NCI-H1436 (cell line): ENCODE data around the gene MSI1.

Source experiments
- DNase-seq: peaks from one replicate; lab custom pipeline; 2025; lab: John Stamatoyannopoulos, UW

Gene MSI1

DNA sequence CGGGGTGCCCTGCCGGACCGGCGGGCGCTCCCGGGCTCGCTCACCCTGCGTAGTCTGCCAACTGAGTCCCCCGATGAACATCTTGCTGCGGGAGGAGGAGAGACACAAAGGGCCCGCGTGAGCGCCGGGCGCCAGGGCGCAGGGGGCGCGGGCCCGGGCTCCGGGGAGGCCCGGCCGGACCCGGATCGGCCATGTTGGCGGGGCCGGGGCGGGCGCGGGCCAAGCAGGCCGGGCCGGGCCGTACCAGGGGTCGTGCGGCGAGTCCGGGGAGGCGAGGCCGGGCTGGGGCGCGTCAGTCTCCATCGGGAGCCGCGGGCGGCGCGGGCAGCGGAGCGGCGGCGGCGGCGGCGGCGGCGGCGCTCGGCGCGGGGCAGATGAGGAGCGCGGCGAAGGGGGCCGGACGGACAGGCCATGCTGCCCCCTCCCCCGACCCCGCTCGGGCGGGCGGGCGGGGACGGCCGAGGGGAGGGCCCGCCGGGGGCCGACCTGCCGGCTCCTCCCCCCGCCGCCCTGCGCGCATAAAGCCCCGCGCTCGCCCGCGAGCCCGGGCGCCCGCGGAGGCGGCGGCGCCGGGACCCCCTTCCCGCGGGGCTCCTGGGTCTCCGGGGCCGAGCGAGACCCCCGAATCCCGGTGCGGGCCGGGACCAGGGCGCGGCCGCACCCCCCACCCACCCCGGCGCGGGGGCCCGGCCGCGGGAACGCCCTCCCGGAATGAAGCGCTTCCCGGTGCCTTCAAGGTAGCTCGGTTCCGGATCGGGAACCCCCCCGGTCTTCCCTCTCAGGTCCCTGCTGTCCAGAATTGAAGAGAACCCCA, at the start of gene MSI1:
MSI1 (minus strand) TSS at position 376 of the 814 bp plus-strand sequence; CDS start at position 303, 73 bp downstream.
- DNase-seq, result no peak

DNA sequence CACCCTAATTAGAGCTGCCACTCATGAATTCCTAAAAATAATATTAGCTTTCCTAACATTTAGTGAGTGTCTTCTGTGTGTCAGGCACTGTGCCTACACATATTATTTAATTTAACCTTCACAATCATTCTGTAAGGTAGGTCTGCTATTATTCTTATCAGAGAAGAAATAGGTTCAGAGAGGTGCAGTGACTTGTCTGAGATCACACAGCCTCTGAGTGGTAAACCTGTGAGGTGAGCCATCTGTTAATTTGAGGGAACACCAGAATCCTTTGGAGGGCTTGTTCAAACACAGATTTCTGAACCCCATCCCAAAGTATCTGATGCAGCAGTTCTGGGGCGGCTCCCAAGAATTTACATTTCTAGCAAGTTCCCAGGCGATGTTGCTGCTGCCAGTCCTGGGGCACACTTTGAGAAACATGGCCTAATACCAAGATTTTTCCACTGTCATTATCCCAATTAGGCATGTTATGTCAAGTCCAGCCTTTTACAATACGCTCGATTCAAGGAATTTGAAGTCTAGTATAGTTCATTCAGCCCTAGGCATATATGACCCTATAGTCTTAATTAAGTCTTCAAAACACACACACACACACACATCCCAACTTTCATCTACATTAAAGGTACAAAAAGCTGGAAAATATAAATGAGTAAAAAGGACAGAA, 49.1 kb upstream of the MSI1 start:
- DNase-seq, result no peak

DNA sequence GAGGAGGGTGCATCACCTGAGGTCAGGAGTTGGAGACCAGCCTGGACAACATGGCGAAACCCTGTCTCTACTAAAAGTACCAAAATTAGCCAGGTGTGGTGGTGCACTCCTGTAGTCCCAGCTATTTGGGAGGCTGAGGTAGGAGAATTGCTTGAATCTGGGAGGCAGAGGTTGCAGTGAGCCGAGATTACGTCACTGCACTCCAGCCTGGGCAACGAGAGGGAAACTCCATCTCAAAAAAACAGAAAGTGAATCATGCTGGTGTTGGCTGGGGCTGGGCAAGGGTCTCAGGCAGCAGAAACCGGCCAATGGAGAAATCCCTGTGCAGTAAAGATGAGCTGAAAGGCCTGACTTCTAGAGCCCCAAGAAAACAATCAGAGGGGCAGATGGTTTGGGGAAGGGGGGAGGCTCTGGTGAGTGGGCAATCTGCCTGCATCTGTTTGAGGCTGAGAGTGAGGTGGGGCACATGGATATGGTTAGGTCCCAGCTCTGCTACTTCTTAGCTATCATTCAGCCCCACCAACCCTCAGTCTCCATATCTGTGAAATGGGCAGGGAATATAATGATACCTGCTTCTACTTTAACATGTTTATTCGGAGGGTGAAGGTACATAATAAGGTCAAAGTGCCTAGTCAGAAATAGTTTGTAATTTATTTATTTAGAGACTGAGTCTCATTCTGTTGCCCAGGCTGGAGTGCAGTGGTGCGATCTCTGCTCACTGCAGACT, 47.7 kb upstream of the MSI1 start:
- DNase-seq, result no peak

DNA sequence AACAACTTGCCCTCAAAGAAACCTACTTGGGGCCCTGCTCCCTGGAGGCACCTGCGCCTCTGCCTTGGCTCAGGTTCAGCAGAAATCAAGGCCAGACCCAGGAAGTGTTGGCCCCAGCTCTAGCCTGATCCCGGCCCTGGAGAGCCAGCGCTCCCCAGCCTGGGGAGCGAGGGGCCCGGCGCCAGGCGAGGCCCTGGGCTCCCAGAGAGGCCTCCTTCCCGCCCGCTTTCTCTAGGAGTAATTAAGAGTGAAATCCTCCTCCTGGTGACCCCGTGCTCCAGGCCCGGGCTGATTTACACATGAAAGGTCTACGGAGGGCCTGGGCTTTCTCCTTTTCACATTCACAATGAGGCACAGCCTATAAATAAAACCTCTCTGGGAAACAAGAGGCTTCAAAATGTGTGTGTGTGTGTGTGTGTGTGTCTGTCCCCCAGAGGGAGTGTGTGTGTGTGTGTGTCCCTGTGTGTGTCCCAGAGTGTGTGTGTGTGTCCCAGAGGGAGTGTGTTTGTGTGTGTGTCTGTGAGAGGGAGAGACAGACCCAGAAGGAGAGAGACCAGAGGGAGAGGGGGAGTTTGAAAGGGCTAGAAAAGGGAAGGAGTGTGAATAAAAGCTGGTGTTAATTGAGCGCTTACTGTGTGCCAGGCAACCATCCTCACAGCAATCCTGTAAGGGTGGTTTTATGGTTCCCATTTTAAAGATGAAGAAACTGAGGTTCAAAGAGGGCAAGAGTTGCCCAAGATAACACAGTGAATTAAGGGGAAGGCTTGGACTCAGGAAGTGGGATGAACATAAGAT, 45.1 kb upstream of the MSI1 start:
- DNase-seq, result no peak

DNA sequence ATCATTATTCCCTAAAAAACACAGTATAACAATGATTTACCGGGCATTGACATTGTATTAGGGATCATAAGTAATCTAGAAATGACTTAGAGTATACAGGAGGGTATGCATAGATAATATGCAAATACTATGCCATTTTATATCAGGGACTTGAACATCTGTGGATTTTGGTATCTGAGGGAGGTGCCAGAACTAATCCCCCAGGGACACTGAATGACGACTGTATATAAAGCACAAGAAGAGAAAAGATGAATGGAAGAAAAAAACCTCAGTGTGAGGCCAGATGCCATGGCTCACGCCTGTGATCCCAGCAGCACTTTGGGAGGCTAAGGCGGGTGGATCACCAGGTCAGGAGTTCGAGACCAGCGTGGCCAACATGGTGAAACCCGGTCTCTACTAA, 43.5 kb upstream of the MSI1 start:
- DNase-seq, result no peak

DNA sequence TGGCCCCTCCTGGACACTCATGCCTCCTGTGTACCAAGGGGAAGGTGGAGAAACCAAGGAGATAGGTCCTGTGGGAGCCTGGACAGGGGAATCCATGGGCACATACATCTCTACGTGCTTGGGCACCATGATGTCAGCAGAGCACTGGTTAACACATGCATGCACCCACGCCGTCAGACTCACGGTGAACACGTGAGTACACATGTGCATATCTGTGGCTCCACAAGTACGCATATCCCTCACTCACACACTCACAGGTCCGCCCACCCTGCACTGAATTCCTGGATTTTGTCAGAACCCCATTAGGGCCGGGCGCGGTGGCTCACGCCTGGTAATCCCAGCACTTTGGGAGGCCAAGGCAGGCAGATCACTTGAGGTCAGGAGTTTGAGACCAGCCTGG, 39.8 kb upstream of the MSI1 start:
- no peak for DNase-seq

DNA sequence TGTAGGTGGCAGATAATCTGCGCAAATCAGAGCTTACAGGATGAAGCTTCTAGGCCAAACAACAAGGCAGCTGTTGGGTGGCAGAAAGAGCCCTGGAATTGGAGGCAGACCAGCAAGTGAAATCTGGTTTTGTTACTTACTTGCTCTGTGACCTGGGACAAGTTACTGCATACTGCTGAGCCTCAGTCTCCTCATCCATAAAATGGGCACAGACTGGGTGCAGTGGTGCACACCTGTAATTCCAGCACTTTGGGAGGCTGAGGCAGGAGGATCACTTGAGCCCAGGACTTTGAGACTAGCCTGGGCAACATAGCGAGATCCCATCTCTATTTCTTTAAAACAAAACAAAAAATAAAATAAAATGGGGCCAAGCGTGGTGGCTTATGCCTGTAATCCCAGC, 37.6 kb upstream of the MSI1 start:
- no peak for DNase-seq

DNA sequence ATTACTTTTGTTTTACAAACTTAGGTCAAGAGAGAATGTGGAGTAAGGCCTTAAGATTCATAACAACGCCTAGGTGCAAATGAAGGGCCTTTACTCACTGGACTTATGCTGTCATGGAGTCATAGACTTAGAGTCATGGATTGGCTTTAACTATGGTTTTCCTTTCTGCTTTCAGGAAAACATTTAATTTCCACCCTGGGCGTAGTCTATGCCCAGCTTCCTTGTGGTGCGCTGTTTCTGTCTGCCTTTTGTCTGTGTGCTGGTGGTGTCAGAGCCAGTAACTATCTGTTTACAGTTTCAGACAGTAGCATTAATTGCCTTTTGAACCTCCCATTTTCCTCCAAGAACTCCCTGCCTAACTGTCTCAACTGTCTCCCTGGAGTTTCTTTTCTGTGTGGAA, 37.1 kb upstream of the MSI1 start:
- no peak for DNase-seq

DNA sequence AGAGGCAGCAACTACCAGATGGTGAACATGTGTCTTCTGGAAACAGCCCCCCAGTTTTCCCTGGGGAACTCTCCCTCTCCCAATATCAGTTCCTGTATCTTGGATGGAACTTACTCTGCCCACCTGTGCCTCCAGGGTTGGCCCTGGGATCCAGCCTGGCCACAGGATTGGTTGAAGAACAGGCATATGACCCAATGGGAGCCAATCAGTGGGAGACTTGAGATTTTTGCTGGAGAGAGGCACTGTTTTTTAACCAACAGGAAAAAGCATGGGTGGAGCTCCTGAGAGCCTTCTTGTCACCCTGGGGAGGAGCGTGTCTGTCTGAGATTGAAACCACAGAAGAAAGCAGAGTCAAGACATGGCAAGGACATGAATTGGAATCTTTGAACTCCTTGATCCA, 35.3 kb upstream of the MSI1 start:
- DNase-seq, result no peak

DNA sequence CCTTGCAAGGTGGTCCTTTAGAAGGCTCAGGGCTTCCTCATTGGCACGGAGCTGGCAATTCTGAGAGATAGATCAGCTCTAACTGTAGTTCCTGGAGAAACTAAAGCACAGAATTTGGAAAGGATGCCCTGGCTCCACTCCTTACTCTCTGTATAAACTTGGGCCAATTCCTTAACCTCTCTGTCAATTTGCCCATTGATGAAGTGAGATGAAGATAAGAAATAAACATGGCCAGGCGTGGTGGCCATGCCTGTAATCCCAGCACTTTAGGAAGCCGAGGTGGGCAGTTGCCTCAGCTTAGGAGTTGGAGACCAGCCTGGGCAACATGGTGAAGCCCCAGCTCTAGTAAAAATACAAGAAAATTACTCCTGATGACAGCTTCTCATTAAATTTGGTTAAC, 34.9 kb upstream of the MSI1 start:
- DNase-seq, result no peak

DNA sequence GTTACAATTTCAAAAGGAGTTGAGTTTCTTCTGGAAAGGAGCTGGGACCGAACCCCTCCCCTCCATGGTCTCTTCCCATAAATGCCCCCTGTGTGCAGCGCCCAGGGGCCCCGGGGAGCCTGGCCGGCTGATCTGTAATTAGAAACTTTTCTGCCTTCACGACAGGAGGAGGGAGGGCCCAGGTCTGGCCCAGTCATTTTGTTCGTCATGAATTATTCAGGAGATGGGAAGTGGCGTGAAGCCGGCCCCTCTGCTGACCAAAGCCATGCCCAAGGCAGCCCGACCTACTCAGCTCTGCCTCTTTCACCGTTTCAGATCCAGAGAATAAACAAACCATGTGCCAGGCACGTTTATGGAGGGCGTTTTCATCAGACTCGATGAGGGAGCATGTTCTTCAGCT, 33.3 kb upstream of the MSI1 start:
- DNase-seq, result no peak

DNA sequence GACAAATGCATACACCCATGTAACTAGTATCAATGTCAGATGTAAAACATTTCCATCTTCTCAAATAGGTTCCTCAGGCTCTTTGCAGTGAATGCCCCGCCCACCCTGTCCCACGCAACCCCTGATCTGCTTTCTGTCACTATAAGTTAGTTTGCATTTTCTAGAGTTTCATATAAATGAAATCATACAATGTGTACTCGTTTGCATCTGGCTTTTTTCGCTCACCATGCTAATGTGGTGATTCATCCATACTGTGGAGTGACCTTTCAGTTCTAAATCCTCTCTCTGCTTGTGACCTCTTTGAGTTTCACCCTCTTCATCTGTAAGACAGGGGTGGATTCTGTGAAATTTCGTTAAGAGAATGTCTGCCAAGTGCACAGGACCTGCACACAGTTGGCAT, 30.6 kb upstream of the MSI1 start:
- DNase-seq, result no peak

DNA sequence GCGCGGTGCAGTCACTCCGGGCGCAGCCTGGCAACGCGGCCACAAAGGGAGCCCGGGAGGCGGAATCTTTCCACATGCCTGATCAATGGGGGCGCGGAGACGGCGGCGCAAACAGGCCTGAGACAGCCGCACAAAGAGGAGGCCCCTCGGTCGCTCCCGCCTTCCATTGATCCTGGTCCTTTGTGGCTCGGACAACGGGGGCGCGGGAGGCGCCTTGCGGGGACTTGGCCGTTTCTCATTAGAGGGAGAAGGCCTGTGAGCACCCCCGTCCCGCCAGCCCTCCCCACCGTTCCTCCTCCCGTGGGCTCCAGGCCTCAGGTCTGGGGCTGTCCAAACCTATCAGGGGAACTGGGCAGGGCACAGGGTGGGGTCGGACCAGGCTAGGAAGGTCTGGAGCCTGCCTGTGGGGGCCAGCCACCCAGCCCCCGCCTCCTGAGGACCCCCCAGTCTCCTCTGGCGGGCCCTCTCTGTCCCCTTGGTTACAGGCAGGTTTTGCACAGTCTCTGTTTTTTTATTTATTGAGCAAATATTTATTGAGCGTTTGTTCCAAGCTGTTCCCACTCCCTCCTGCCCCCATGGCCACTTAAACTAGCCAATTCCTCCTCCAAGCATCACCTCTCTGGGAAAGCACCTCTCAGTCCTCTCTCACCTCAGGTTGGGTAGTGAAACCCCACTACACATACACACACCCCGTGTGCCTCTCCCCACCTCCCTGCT, 29.0 kb upstream of the MSI1 start:
- no peak for DNase-seq

DNA sequence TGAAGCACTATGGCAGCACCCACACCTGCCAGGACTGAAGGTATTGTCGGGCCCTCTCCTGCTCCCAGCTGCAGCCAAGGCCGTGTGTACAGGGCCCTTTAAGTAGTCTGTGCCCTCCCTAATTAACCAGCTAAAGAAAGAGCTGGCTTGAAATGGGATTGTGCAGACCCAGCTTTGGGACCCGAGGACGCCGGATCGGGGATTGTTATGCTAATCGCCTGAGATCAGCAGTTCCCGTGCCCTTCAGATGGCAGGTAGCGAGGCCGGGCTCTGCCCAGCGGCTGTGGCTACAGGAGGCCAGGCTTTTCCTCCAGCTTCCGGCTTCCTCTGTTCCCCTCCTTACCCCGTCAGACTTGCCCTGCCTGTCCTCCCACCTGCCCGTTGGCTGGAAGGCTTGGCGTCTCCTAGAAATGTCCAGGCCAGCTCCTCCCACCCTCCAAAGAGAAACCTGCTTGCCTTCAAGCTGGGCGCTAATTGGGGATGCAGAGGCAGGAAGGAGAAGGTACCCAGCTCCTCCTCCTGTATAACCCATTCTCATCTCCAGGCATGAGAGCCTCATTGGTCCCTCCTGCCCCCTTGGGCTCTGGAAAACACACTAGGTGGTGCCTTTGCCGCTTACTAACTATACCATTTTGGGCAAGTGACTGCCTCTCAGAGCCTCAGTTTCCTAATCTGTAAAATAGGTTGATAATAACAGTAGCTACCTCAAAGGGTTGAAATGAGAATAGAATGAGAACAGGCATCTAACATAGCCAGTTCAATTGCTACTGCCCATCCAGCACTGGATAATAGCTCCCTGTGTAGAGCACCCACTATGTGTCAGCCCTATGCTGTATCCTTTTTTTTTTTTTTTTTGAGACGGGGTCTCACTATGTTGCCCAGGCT, 25.8 kb upstream of the MSI1 start:
- DNase-seq, result peak; percentile 48

DNA sequence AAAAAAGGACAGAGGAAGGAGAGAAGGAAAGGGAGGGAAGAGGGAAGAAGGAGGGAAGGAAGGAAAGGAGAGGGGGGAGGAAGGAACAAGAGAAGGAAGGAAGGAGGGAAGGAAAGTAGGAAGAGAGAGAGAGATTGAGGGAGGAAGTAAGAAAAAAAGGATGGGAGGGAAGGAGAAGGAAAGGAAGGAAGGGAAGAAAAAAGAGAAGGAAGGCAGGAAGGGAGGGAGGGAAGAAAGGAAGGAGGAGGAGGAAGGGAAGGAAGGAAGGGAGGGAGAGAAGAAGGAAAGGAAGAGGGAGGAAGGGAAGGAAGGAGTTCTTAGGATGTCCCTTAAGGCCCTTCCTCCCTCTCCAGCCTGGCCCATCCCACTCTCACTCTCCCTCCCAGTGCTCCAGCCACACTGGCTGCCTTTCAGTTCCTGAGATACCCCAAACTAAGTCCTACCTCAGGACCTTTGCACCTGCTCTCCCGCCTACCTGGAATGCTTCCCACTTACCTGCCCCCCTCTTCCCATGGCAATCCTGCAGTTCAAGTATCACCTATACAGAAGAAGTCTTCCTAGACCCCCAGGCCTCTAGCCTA, 21.7 kb upstream of the MSI1 start:
- no peak for DNase-seq

DNA sequence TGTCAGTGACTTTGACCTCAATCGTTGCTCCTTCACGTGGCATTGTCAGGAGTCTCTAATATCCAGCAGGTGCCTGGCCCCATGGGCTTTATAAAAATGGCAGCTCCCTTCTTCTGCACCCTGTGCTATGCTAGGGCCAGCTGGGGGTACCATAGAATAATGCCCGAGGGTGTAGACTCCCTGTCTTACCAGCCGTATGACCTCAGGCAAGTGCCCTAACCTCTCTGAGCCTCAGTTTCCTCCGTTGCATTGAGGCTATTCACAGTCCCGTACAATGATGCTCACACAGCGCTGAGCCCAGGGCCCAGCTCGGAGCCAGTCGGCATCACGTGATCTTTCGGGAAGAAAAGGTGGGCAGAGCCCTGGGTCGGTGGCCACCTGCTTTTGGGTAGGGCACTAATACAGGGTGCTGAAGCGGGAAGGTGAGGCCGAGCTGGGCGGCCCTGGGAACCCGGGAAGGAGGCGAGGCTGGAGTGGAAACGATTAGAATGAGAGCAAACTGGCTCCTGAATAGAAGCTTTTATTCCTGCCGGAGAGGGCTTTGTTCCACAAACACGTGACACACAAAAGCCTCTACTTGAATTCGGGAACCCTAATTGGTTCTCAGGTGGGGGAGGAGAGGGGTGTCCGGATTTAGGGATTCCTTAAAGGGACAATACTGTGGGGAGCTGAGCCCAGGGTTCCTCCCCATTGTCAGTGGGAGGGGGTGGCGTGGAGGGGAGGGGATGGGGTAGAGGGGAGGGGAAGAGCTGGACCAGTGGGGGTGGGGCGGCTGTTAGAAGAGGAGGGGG, 19.9 kb upstream of the MSI1 start:
- peak; percentile 76 for DNase-seq

DNA sequence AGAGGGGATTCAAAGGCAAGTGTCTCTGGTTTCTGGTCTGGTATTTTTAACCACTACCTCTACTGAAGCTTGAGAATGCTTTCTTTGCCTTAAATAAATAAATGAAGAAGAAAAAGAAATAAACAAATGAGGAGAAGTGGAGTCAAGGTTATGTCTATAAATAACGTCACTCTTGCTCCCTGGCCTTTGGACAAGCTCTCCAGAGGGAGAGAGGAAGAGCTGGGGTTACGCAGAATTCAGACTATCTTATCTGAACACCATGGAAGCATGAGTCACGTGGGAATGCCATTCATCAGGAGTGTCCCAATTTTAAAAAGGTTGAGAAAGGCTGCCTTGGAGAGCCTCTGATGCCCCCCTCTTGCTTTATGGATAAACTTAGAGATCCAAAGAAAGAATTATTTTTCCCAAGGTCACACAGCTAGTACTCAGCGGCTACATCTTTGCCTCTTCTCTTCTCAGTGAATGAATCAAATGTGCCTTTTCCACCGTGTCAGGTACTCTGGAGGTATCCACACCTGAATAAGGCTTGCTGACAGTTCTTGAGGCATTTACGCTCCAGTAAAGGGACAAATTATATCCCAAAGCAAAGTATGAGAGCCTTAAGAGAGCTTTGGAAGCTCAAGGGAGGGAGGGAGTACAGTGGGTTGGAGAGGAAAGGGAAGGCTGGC, 12.9 kb upstream of the MSI1 start:
- DNase-seq, result no peak

DNA sequence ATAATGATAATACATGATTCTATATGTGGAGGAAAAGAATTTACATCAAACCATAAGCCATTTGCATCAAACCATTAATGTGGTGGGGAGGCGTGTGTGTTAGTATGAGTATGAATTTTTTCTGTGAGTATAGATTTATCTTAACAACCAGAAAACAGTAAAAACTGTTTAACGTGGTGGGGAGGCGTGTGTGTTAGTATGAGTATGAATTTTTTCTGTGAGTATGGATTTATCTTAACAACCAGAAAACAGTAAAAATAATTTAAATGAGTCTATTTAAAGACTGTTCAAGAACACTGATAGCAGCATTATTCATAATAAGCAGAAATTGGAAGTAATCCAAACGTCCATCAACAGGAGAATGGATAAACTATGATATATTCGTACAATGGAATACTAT, 9.1 kb upstream of the MSI1 start:
- DNase-seq, result no peak

DNA sequence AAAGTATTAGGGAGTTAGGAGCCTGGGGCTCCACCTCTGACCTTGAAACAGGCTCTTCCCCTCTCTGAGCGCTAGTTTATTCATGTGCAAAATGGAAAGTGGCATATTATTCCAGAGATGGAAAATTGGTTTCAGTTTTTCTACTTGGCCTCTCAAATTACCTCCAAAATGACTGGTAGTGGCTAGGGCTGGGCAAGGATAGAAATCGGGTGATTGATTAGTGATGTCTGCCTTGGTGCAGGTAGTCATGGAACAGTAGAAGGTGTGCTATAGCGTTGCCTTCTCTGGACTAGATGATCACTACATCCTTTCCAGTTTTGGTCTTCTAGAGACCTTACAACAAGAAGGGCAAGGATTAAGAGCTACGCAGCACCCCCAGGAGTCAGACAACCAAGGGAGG, 8.6 kb upstream of the MSI1 start:
- DNase-seq, result no peak
